GM21825 (cell line): Measurements from ENCODE around the gene TIFAB.

ENCODE experiments used
- ATAC-seq: cut with Tn5 transposase; IDR thresholded peaks from one replicate; pipeline ENCODE4 v1.9.1; 2021; ENCODE audit warnings: mild to moderate bottlenecking, moderate library complexity; ENCODE audit not compliant: unreplicated experiment

The TIFAB gene

DNA sequence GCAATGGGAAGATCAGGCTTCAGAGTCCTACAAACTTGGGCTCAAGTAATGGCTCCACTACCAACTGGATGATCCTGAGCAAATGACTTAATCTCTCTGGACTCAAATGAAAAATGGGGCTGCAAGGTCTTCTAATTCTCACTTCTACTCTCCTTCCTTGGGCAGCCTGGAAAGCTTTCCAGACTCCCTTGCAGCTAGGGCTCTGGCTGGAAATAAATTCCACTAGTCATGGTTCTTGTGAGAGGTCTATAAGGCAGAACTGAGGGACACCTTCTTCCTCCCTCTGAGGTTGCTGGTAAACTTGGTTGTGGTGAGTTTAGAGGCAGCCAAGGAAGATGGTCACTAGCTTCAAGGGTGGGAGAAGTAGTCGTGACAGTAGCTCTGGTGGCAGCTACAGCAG lies 23.6 kb downstream of the TIFAB start:
- ATAC-seq, result no peak

GRCh38 chr5:135426102-135427082 lies 25.8 kb downstream of the TIFAB start:
- ATAC-seq, result no peak

DNA sequence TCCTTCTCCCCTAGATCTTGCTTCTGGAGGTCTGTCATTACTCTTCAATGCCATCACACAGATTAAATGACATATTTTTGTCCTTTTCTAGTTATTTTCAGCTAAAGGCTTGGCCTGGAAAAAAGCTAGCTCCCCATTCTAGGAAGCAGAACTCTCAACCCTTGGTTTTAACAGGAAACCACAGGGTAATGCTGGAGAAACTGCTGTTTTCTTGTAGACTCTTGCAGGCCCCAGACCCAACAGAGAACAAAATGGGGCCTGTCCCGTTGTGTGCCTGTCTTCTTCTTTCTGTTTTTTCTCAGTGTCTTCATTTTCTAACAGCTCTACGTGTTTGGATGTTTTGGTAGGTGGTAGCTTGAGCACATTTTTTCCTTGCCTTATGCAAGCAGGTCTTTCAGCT lies 26.5 kb downstream of the TIFAB start:
- ATAC-seq, result no peak

DNA sequence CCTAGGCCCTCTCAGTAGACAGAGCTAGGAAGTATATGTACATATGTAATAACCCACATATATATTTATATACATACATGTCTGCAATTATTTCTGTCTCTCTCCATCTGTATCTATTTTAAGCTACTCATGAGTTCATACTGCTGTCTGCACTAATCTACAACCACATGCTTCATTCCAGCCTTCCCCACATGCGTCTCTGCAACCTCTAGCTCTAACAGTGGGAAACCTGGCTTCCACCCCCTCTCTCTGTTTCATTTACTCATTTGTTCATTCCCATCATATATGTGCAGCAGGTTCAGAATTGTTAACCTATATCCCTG lies 28.3 kb downstream of the TIFAB start:
- no peak for ATAC-seq

- no peak for ATAC-seq
Measured at GRCh38 chr5:135423146-135423845, 28.9 kb downstream of the TIFAB start.

- no peak for ATAC-seq
Measured at GRCh38 chr5:135422419-135422818, 29.7 kb downstream of the TIFAB start.

- ATAC-seq, result no peak
Measured at GRCh38 chr5:135417083-135417482, 35.1 kb downstream of the TIFAB start.

GRCh38 chr5:135405082-135405481 lies 47.1 kb downstream of the TIFAB start:
- ATAC-seq, result no peak

- no peak for ATAC-seq
Measured at GRCh38 chr5:135402031-135402430, 50.1 kb downstream of the TIFAB start.

DNA sequence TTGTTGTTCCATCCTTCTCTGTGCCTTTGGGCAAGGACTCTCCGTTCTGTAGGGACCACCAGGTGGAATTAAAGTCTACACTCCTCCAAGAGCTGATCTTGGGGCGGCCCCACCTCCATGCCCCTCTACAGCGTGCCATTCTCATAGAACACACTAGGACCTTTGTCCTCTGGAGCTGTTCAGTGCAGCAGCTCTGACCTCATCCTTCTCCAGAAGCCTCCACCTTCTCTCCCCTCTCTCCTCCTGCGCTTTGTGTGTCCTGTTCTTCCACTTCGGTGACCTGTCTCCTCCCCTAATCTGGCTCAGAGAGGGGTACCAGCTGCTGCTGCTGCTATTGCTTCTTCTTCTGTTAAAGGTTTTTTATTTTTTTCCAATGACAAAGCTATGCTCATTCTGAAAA lies 51.3 kb downstream of the TIFAB start:
- no peak for ATAC-seq

- ATAC-seq, result no peak
Measured at GRCh38 chr5:135399794-135400542, 52.2 kb downstream of the TIFAB start.

GRCh38 chr5:135398855-135399793 lies 53.0 kb downstream of the TIFAB start, which contains the start of gene MACROH2A1:
Gene MACROH2A1, minus strand, starts transcription at chr5:135399231. Its CDS starts 10,138 bp downstream, at chr5:135389093.
- peak; percentile 89 for ATAC-seq

GRCh38 chr5:135398160-135398854 lies 53.8 kb downstream of the TIFAB start:
- peak; percentile 34 for ATAC-seq
